ENCODE results near the gene SOD2. TPM values are rescaled to one million over a fixed set of nuclear protein-coding genes. Genes with fewer than 3 reads are reported as not detected.
"Not testable (repeated sequence)": the region's sequence is repeated elsewhere in the genome, so short reads cannot be mapped to it uniquely, and the experiment has no call there.

SOD2 gene
- 73.1 and 74.5 TPM in 2 replicates for total RNA-seq
- long read RNA-seq, full-length matches to known transcripts: 50 of 58 reads
- long read RNA-seq, partial matches to known transcripts: 1 of 58 reads
- long read RNA-seq, other reads (novel, unspliced or antisense): 7 of 58 reads

GRCh38 chr6:159693128-159693893 lies at the start of gene SOD2:
Gene SOD2, minus strand, starts transcription at chr6:159693241. Its CDS starts 74 bp downstream, at chr6:159693167.
- Mint-ChIP-seq H3K27me3 (ENCODE audit: unreplicated experiment) (no peaks in the 10 kb centered on the region), H3K36me3 (ENCODE audit: unreplicated experiment) (peaks cover 4% of the 10 kb centered on the region), H3K27ac (ENCODE audit: unreplicated experiment) (peak within 1 kb of the TSS; percentile 86), H3K9me3 (ENCODE audit: unreplicated experiment) (no peaks in the 10 kb centered on the region), H3K4me1 (ENCODE audit: unreplicated experiment) (peaks cover 29% of the 10 kb centered on the region), H3K4me3 (ENCODE audit: unreplicated experiment) (peak within 1 kb of the TSS; percentile 85)
- TF ChIP-seq, protein P1, sequence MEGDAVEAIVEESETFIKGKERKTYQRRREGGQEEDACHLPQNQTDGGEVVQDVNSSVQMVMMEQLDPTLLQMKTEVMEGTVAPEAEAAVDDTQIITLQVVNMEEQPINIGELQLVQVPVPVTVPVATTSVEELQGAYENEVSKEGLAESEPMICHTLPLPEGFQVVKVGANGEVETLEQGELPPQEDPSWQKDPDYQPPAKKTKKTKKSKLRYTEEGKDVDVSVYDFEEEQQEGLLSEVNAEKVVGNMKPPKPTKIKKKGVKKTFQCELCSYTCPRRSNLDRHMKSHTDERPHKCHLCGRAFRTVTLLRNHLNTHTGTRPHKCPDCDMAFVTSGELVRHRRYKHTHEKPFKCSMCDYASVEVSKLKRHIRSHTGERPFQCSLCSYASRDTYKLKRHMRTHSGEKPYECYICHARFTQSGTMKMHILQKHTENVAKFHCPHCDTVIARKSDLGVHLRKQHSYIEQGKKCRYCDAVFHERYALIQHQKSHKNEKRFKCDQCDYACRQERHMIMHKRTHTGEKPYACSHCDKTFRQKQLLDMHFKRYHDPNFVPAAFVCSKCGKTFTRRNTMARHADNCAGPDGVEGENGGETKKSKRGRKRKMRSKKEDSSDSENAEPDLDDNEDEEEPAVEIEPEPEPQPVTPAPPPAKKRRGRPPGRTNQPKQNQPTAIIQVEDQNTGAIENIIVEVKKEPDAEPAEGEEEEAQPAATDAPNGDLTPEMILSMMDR (IDR thresholded peaks at IDR 0.05): no peak
- DNase-seq (ENCODE audit: extremely low spot score, unreplicated experiment): peak; percentile 92

- Mint-ChIP-seq H3K27ac (ENCODE audit: unreplicated experiment) (no peak overlapping the region), H3K36me3 (ENCODE audit: unreplicated experiment) (peaks cover 44% of the 10 kb centered on the region), H3K27me3 (ENCODE audit: unreplicated experiment) (no peaks in the 10 kb centered on the region)
Observed at GRCh38 chr6:159742165-159742564, 49.1 kb upstream of the SOD2 start.

DNA sequence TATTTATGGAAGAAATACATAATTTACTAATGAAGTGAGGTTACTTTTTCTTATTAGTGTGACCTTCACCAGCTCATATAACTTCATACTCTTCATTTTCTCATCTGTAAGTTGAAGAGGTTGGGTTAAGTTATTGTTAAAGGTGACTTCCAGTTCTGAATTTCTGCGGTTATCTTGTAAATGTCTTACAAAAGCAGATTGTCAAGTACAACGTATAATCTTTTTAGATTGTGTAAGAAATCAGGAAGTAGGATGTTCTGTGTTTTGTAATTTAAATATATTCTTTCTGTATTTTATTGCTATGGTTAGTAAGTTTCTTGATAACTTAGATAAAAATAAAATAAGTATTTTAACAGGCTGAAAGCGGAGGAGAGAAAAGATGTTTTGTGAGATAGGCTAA lies 46.3 kb upstream of the SOD2 start:
- peaks cover 24% of the 10 kb centered on the region for H3K36me3 Mint-ChIP-seq (ENCODE audit: unreplicated experiment)

More at GRCh38 chr6:159742165-159742564, 49.1 kb upstream of the SOD2 start:
- TF ChIP-seq, protein P1 (IDR thresholded peaks at IDR 0.05): no peak
- Mint-ChIP-seq H3K4me1 (ENCODE audit: unreplicated experiment) (peaks cover 2% of the 10 kb centered on the region), H3K9me3 (ENCODE audit: unreplicated experiment) (no peaks in the 10 kb centered on the region), H3K4me3 (ENCODE audit: unreplicated experiment) (no peak overlapping the region)
- no peak for DNase-seq (ENCODE audit: extremely low spot score, unreplicated experiment)

GRCh38 chr6:159736908-159737307 lies 43.9 kb upstream of the SOD2 start:
- H3K36me3 Mint-ChIP-seq (ENCODE audit: unreplicated experiment): peaks cover 15% of the 10 kb centered on the region
- H3K27me3 Mint-ChIP-seq (ENCODE audit: unreplicated experiment): no peaks in the 10 kb centered on the region
- H3K4me1 Mint-ChIP-seq (ENCODE audit: unreplicated experiment): peaks cover 2% of the 10 kb centered on the region
- no peaks in the 10 kb centered on the region for H3K9me3 Mint-ChIP-seq (ENCODE audit: unreplicated experiment)
- no peak for DNase-seq (ENCODE audit: extremely low spot score, unreplicated experiment)
- H3K27ac Mint-ChIP-seq (ENCODE audit: unreplicated experiment): no peak overlapping the region
- TF ChIP-seq, protein P1 (IDR thresholded peaks at IDR 0.05): no peak
- H3K4me3 Mint-ChIP-seq (ENCODE audit: unreplicated experiment): no peak overlapping the region

More for the DNA sequence above, 46.3 kb upstream of the SOD2 start:
- Mint-ChIP-seq H3K4me3 (ENCODE audit: unreplicated experiment) (no peak overlapping the region), H3K4me1 (ENCODE audit: unreplicated experiment) (peaks cover 2% of the 10 kb centered on the region), H3K9me3 (ENCODE audit: unreplicated experiment) (no peaks in the 10 kb centered on the region), H3K27me3 (ENCODE audit: unreplicated experiment) (no peaks in the 10 kb centered on the region), H3K27ac (ENCODE audit: unreplicated experiment) (no peak overlapping the region)
- no peak for DNase-seq (ENCODE audit: extremely low spot score, unreplicated experiment)
- TF ChIP-seq, protein P1 (IDR thresholded peaks at IDR 0.05): no peak

DNA sequence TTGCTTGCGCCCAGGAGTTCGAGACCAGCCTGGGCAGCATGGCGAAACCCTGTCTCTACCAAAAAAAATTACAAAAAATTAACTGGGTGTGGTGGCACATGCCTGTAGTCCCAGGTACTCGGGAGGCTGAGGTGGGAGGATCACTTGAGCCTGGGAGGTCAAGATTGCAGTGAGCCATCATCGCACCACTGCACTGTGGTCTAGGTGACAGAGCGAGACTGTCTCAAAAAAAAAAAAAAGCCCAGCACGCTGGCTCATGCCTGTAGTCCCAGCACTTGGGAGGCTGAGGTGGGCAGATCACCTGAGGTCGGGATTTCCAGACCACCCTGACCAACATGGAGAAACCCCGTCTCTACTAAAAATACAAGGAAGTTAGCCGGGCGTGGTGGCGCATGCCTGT lies 40.4 kb upstream of the SOD2 start:
- not testable (repeated sequence) for H3K9me3 Mint-ChIP-seq (ENCODE audit: unreplicated experiment); H3K27ac Mint-ChIP-seq (ENCODE audit: unreplicated experiment); H3K27me3 Mint-ChIP-seq (ENCODE audit: unreplicated experiment); H3K36me3 Mint-ChIP-seq (ENCODE audit: unreplicated experiment); DNase-seq (ENCODE audit: extremely low spot score, unreplicated experiment); H3K4me3 Mint-ChIP-seq (ENCODE audit: unreplicated experiment)
- peaks cover 32% of the 10 kb centered on the region for H3K4me1 Mint-ChIP-seq (ENCODE audit: unreplicated experiment)

DNA sequence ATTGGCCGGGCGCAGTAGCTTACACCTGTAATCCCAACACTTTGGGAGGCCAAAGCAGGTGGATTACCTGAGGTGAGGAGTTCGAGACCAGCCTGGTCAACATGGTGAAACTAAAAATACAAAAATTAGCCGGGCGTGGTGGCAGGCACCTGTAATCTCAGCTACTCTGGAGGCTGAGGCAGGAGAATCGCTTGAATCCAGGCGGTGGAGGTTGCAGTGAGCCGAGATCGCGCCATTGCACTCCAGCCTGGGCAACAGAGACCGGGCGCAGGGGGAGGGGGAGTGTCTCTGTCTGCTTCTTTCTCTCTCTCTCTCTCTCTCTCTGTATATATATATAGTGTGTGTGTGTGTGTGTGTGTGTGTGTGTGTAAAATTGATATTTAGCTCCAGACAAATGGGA lies 39.5 kb upstream of the SOD2 start:
- not testable (repeated sequence) for H3K27me3 Mint-ChIP-seq (ENCODE audit: unreplicated experiment); DNase-seq (ENCODE audit: extremely low spot score, unreplicated experiment); H3K36me3 Mint-ChIP-seq (ENCODE audit: unreplicated experiment); H3K27ac Mint-ChIP-seq (ENCODE audit: unreplicated experiment); H3K9me3 Mint-ChIP-seq (ENCODE audit: unreplicated experiment); H3K4me3 Mint-ChIP-seq (ENCODE audit: unreplicated experiment)
- peaks cover 30% of the 10 kb centered on the region for H3K4me1 Mint-ChIP-seq (ENCODE audit: unreplicated experiment)

All from osteocyte (in vitro differentiated cells).